ENCODE results near the gene DAPP1. TPM values are rescaled to one million over a fixed set of nuclear protein-coding genes. Genes with fewer than 3 reads are reported as not detected.

DAPP1 gene
- polyA plus RNA-seq, 2 of the 4 experiments (the other 2 are of a cell fraction): 0.03 TPM; not detected in 1

- H3K9me3 ChIP-seq: no peaks in the 10 kb centered on the region
- H3K4me1 ChIP-seq: peaks cover under 1% of the 10 kb centered on the region; the same call in 1 of the 3 replicates
- POLR2A ChIA-PET: no interaction called here
- no peak overlapping the region for H3K4me2 ChIP-seq
- no peak overlapping the region for H3K4me3 ChIP-seq
- DNase-seq (ENCODE audit: low read depth in 1 of 2, low spot score in 1 of 2) (no peak), FAIRE-seq (no peak), ATAC-seq (no peak)
- CTCF ChIA-PET: no interaction called here
- TF ChIP-seq FOSB (CRISPR knock-in tag; IDR thresholded peaks at IDR 0.05) (no peak), NFE2L2 (conservative IDR thresholded peaks at IDR 0.05; ENCODE audit: low read length) (no peak), CHD2 (IDR thresholded peaks at IDR 0.05; ENCODE audit: low read length, partially characterized antibody) (no peak), POLR2AphosphoS2 (conservative IDR thresholded peaks at IDR 0.05; ENCODE audit: low read length) (no peak), MYC (IDR thresholded peaks at IDR 0.05; ENCODE audit: borderline replicate concordance, low read length) (no peak), RFX5 (IDR thresholded peaks at IDR 0.05) (no peak), RCOR1 (IDR thresholded peaks at IDR 0.05; ENCODE audit: low read depth, low read length) (no peak), GATA3 (IDR thresholded peaks at IDR 0.05; ENCODE audit: borderline replicate concordance) (no peak), RNF2 (IDR thresholded peaks at IDR 0.05; ENCODE audit: borderline replicate concordance, low read depth) (no peak), HMGXB4 (CRISPR knock-in tag; IDR thresholded peaks at IDR 0.05; ENCODE audit: borderline replicate concordance) (no peak), ELK1 (IDR thresholded peaks at IDR 0.05; ENCODE audit: low read depth, low read length) (no peak), BHLHE40 (IDR thresholded peaks at IDR 0.05; ENCODE audit: low read depth, low read length) (no peak)
- H3K27ac ChIP-seq: no peak overlapping the region
- 76% methylated on average over 5 of the region's 5 CpGs for WGBS (ENCODE audit: missing lambda C conversion rate)
Measured at GRCh38 chr4:99887837-99888236, 71.2 kb downstream of the DAPP1 start.

- Histone ChIP-seq H3K4me1 (peaks cover 6% of the 10 kb centered on the region; the same call in 1 of the 3 replicates), H3K9me3 (no peaks in the 10 kb centered on the region), H3K4me2 (no peak overlapping the region), H3K27ac (no peak overlapping the region), H3K4me3 (no peak overlapping the region)
- no peak for ATAC-seq
- TF ChIP-seq ZFP36 (IDR thresholded peaks at IDR 0.05; ENCODE audit: borderline replicate concordance, partially characterized antibody) (no peak), CHD4 (IDR thresholded peaks at IDR 0.05; ENCODE audit: borderline replicate concordance) (no peak), ZC3H11A (IDR thresholded peaks at IDR 0.05) (no peak)
- DNase-seq (ENCODE audit: low read depth in 1 of 2, low spot score in 1 of 2): no peak
- POLR2A ChIA-PET: no interaction called here
- 78% methylated on average over 2 of the region's 2 CpGs for WGBS (ENCODE audit: missing lambda C conversion rate)
- CTCF ChIA-PET: no interaction called here
- no peak for FAIRE-seq
Measured at GRCh38 chr4:99891351-99891750, 74.7 kb downstream of the DAPP1 start.

- ChIA-PET POLR2A (interaction anchor here (2.1 kb wide), 1 partner anchor 330 kb away, joined by 15 read pairs; the partner anchor contains the start of gene TRMT10A), CTCF (no interaction called here)
- WGBS (ENCODE audit: missing lambda C conversion rate): 95% methylated on average over 8 of the region's 8 CpGs
- Histone ChIP-seq H3K9me3 (no peaks in the 10 kb centered on the region), H3K4me1 (peaks cover 6% of the 10 kb centered on the region; the same call in 1 of the 3 replicates), H3K4me2 (peak overlapping the region; percentile 98), H3K27ac (no peak overlapping the region; a peak in 1 of 6 replicates), H3K4me3 (peak overlapping the region; percentile 79)
- FAIRE-seq (no peak), ATAC-seq (no peak), DNase-seq (ENCODE audit: low read depth in 1 of 2, low spot score in 1 of 2) (no peak)
- no peak for TF ChIP-seq SMC3 (IDR thresholded peaks at IDR 0.05)
- no peak for TF ChIP-seq TP53 (CRISPR knock-in tag; IDR thresholded peaks at IDR 0.05)
- no peak for TF ChIP-seq JUNB (IDR thresholded peaks at IDR 0.05)
- no peak for TF ChIP-seq ZFP36 (IDR thresholded peaks at IDR 0.05; ENCODE audit: borderline replicate concordance, partially characterized antibody)
Measured at GRCh38 chr4:99893029-99893428, 76.4 kb downstream of the DAPP1 start.

- POLR2A ChIA-PET: interaction anchor here (1.4 to 2.1 kb wide), 4 partner anchors 52 to 330 kb away, joined by 11 to 15 read pairs (median 12); partner anchors contain the start of genes DNAJB14, H2AZ1 and TRMT10A
- Histone ChIP-seq H3K4me1 (peaks cover 6% of the 10 kb centered on the region; the same call in 1 of the 3 replicates), H3K4me2 (peak overlapping the region; percentile 98), H3K4me3 (peak overlapping the region; percentile 79), H3K27ac (peak overlapping the region; percentile 78 to 91), H3K9me3 (no peaks in the 10 kb centered on the region)
- DNase-seq (ENCODE audit: low read depth in 1 of 2, low spot score in 1 of 2): peak; percentile 0 to 2
- CTCF ChIA-PET: interaction anchor here (2.1 kb wide), 1 partner anchor 55 kb away, joined by 7 read pairs; no protein-coding TSS in a partner anchor
- TF ChIP-seq FOSL2 (IDR thresholded peaks at IDR 0.05): no peak
- TF ChIP-seq FOSL2 (CRISPR knock-in tag; IDR thresholded peaks at IDR 0.05): no peak
- no peak for TF ChIP-seq CHD4 (IDR thresholded peaks at IDR 0.05; ENCODE audit: borderline replicate concordance)
- no peak for TF ChIP-seq JUN (IDR thresholded peaks at IDR 0.05)
- no peak for TF ChIP-seq ATOH8 (CRISPR knock-in tag; IDR thresholded peaks at IDR 0.05; ENCODE audit: low read depth)
- no peak for TF ChIP-seq HMGXB4 (CRISPR knock-in tag; IDR thresholded peaks at IDR 0.05; ENCODE audit: borderline replicate concordance)
- no peak for TF ChIP-seq FOXS1 (CRISPR knock-in tag; IDR thresholded peaks at IDR 0.05)
- no peak for TF ChIP-seq USF2 (IDR thresholded peaks at IDR 0.05)
- ATAC-seq: no peak; a peak in 1 of 6 replicates
- no peak for FAIRE-seq
- WGBS (ENCODE audit: missing lambda C conversion rate): 3% methylated on average over 6 of the region's 12 CpGs
Measured at GRCh38 chr4:99893839-99894160, 77.2 kb downstream of the DAPP1 start.

All from A549 (cell line).